Mesendoderm (in vitro differentiated cells): Measurements from ENCODE around the gene XCL1.

Source experiments
- DNase-seq: peaks from one replicate; pipeline ENCODE4 v3.0.0; 2013
- H2AK5ac ChIP-seq: 2 replicates; pipeline ENCODE4 v1.6.1; 2013; ENCODE audit warnings: low read length, inconsistent platforms
- H2BK120ac ChIP-seq: 2 replicates; pipeline ENCODE4 v1.6.1; 2013; ENCODE audit warnings: low read depth, mild to moderate bottlenecking, low read length, moderate library complexity, mixed read lengths
- H2BK15ac ChIP-seq: replicated peaks from 2 replicates; pipeline ENCODE4 v1.6.1; 2013; ENCODE audit warnings: low read depth, mild to moderate bottlenecking, moderate library complexity
- H2BK5ac ChIP-seq: 2 replicates; pipeline ENCODE4 v1.6.1; 2013; ENCODE audit warnings: low read length, inconsistent platforms
- H3K18ac ChIP-seq: 2 replicates; pipeline ENCODE4 v1.6.1; 2013; ENCODE audit warnings: mild to moderate bottlenecking, low read length, mixed read lengths
- H3K23ac ChIP-seq: one replicate; pipeline ENCODE4 v1.6.1; 2013; ENCODE audit warnings: low read length
- H3K27ac ChIP-seq: 2 replicates; pipeline ENCODE4 v1.5.1; 2013; ENCODE audit warnings: low read depth, mild to moderate bottlenecking, inconsistent platforms, low read length, moderate library complexity
- H3K27me3 ChIP-seq: 2 replicates; pipeline ENCODE4 v1.6.1; 2013; ENCODE audit warnings: low read length, control low read depth, mild to moderate bottlenecking, inconsistent platforms; ENCODE audit not compliant: insufficient read depth, poor library complexity
- H3K36me3 ChIP-seq: 2 replicates; pipeline ENCODE4 v1.6.1; 2013; ENCODE audit warnings: low read length, inconsistent platforms; ENCODE audit not compliant: control insufficient read depth, insufficient read depth
- H3K4ac ChIP-seq: one replicate; pipeline ENCODE4 v1.6.1; 2013; ENCODE audit warnings: low read depth, mild to moderate bottlenecking, low read length, moderate library complexity
- H3K4me1 ChIP-seq: 2 replicates; pipeline ENCODE4 v1.6.1; 2013; ENCODE audit warnings: low read depth, low read length, inconsistent platforms; ENCODE audit not compliant: control insufficient read depth
- H3K4me2 ChIP-seq: 2 replicates; pipeline ENCODE4 v1.6.1; 2013; ENCODE audit warnings: low read length
- H3K4me3 ChIP-seq: 2 replicates; pipeline ENCODE4 v1.5.1; 2013; ENCODE audit warnings: mild to moderate bottlenecking, low read length
- H3K56ac ChIP-seq: one replicate; pipeline ENCODE4 v1.6.1; 2013; ENCODE audit warnings: low read length
- H3K79me1 ChIP-seq: 2 replicates; pipeline ENCODE4 v1.6.1; 2013; ENCODE audit warnings: low read length, inconsistent platforms
- H3K79me2 ChIP-seq: 2 replicates; pipeline ENCODE4 v1.6.1; 2013; ENCODE audit warnings: mild to moderate bottlenecking, low read length; ENCODE audit not compliant: control insufficient read depth, insufficient read depth
- H3K9ac ChIP-seq: 2 replicates; pipeline ENCODE4 v1.6.1; 2013; ENCODE audit warnings: low read length, inconsistent platforms
- H4K5ac ChIP-seq: one replicate; pipeline ENCODE4 v1.6.1; 2013; ENCODE audit warnings: low read length
- H4K8ac ChIP-seq: one replicate; pipeline ENCODE4 v1.6.1; 2013; ENCODE audit warnings: low read depth, mild to moderate bottlenecking, control low read depth, low read length, moderate library complexity
- WGBS: extraction: QIAGEN DNeasy Blood & Tissue Kit; methylation state at CpG from one replicate; pipeline ENCODE4 v1.1.7; 2013; ENCODE audit warnings: low lambda C conversion rate, missing lambda C conversion rate; ENCODE audit not compliant: insufficient coverage; ENCODE audit errors: extremely low coverage; 5-methylcytosine and 5-hydroxymethylcytosine counted together

Gene XCL1

DNA sequence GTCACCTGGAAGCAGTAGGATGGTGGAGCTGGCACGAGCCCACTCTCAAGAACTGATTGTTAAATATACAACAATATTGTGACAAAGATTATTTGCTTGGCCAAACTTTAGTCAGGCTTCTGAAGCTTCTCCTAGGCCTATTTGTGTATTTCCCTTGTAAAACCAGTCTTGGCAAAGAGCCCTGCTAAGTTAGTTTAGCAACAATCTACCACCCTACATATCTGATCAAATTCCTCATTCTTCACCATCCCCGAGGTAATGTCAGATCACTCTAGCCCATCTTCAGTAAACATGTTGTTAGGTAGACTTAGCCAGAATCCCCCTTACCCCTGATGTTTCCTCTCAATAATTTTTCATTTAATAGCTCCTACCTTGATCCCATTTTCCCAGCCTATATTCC is 39.6 kb downstream of the XCL1 start:
- no peak overlapping the region for H4K8ac ChIP-seq
- no peak overlapping the region for H2BK15ac ChIP-seq
- H3K4me2 ChIP-seq: no peak overlapping the region
- H2AK5ac ChIP-seq: no peak overlapping the region
- no peaks in the 10 kb centered on the region for H3K79me2 ChIP-seq
- DNase-seq: no peak
- H4K5ac ChIP-seq: no peak overlapping the region
- no peak overlapping the region for H3K27ac ChIP-seq
- H3K18ac ChIP-seq: no peak overlapping the region
- H3K9ac ChIP-seq: no peak overlapping the region
- H3K56ac ChIP-seq: no peak overlapping the region
- H2BK5ac ChIP-seq: no peak overlapping the region
- H2BK120ac ChIP-seq: no peak overlapping the region
- H3K4ac ChIP-seq: no peak overlapping the region
- H3K36me3 ChIP-seq: no peaks in the 10 kb centered on the region
- WGBS: no CpG with 5 or more reads among the region's 2 CpGs
- H3K79me1 ChIP-seq: no peaks in the 10 kb centered on the region
- no peaks in the 10 kb centered on the region for H3K4me1 ChIP-seq
- no peak overlapping the region for H3K4me3 ChIP-seq
- H3K23ac ChIP-seq: no peak overlapping the region
- no peaks in the 10 kb centered on the region for H3K27me3 ChIP-seq

DNA sequence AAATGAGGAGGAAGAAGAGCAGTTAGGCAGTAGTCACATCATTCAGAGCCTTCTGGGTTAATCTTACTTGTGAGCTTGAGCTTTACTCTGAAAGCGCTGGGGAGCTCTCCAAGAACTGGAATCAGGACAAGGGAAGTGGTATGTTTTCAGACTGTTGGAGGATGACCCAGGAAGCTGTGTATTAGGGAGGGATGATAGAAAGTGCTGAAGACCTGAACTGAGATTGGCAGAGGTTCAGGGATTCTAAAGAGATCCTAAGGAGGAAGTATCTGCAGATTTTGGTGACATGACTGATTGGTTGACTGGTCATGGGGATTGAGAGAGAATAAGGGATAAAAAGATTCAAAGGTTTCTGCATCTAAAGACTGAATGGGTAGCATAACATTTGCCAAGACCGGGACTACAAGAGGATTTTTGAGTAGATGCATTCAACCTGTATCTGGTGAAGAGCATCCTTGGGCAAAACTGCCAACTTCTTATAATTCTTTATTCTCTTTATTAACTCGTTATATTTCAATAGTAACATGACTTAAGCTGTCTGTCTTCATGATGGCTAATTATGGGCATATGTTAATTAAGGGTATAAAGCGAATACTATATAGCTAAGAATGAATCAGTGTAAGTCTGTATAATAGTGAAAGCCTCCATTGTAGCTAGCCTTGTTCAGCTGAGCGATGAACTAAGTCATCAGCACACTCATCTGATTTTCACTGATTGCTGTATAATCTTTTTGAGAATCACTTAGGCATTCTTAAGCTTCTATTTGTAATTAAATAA is 41.8 kb downstream of the XCL1 start:
- WGBS: no CpG with 5 or more reads among the region's 5 CpGs

DNA sequence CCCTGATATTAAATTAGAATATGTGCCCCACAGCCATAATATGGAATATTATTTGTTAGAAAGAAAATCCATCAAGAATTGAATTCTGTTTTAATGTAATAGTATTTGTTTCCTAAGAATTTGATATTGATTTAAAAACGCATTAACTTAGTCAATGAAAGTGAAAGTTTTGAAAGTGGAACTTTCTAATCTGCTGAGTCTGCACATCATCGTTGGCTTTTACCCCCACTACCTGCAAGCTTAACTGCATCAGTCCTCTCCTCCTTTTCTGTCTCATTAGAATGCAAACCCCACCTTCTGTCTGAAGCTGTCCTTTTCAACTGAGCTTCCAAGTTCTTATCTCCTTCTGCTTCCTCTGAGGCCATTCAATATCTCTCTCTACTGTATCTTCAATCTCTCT is 42.5 kb downstream of the XCL1 start:
- WGBS: no CpG with 5 or more reads among the region's 2 CpGs

More for the DNA sequence above, 41.8 kb downstream of the XCL1 start:
- Histone ChIP-seq H3K79me1 (no peaks in the 10 kb centered on the region), H3K27ac (no peak overlapping the region), H3K18ac (no peak overlapping the region), H3K27me3 (no peaks in the 10 kb centered on the region), H3K4ac (no peak overlapping the region), H4K8ac (no peak overlapping the region), H2BK120ac (no peak overlapping the region), H3K79me2 (no peaks in the 10 kb centered on the region), H2BK15ac (no peak overlapping the region), H3K36me3 (no peaks in the 10 kb centered on the region), H3K4me3 (no peak overlapping the region), H4K5ac (no peak overlapping the region), H3K56ac (no peak overlapping the region), H3K9ac (no peak overlapping the region), H3K4me1 (no peaks in the 10 kb centered on the region), H2AK5ac (no peak overlapping the region), H2BK5ac (no peak overlapping the region), H3K23ac (no peak overlapping the region), H3K4me2 (no peak overlapping the region)
- DNase-seq: no peak

DNA sequence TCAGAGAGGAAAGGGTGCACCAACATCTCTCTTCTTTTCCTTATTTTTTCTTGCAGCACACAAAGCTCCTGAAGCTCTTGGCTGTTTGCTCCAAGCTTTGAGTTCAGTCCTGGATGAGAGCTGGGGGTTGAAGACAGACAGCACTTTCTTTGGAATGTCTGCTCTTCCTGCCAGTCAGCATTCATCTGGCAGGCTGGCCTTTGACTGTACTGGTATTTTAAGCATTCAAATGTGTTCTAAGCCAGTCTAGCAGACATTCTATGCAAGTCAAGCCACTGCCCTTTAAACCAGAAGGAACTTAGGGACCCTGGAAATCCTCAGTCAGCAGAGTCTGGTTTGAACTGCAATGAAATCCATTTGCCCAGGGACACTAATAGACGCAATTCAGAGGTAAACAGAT is 45.0 kb downstream of the XCL1 start:
- no peak overlapping the region for H2BK15ac ChIP-seq
- no peaks in the 10 kb centered on the region for H3K4me1 ChIP-seq
- WGBS: no CpG with 5 or more reads among the region's 1 CpG
- H4K8ac ChIP-seq: no peak overlapping the region
- H3K4me2 ChIP-seq: no peak overlapping the region
- no peaks in the 10 kb centered on the region for H3K36me3 ChIP-seq
- H2AK5ac ChIP-seq: no peak overlapping the region
- no peak overlapping the region for H3K9ac ChIP-seq
- no peak overlapping the region for H2BK120ac ChIP-seq
- H4K5ac ChIP-seq: no peak overlapping the region
- H3K56ac ChIP-seq: no peak overlapping the region
- H3K4ac ChIP-seq: no peak overlapping the region
- no peaks in the 10 kb centered on the region for H3K79me2 ChIP-seq
- no peaks in the 10 kb centered on the region for H3K79me1 ChIP-seq
- no peak overlapping the region for H3K27ac ChIP-seq
- peak; percentile 81 for DNase-seq
- no peak overlapping the region for H3K23ac ChIP-seq
- no peak overlapping the region for H3K4me3 ChIP-seq
- no peak overlapping the region for H3K18ac ChIP-seq
- H2BK5ac ChIP-seq: no peak overlapping the region
- H3K27me3 ChIP-seq: no peaks in the 10 kb centered on the region

More for the DNA sequence above, 42.5 kb downstream of the XCL1 start:
- no peak overlapping the region for H3K56ac ChIP-seq
- no peak overlapping the region for H3K4ac ChIP-seq
- no peaks in the 10 kb centered on the region for H3K79me1 ChIP-seq
- no peak overlapping the region for H4K8ac ChIP-seq
- H3K27ac ChIP-seq: no peak overlapping the region
- no peak overlapping the region for H3K9ac ChIP-seq
- peak; percentile 19 for DNase-seq
- H2AK5ac ChIP-seq: no peak overlapping the region
- no peak overlapping the region for H3K23ac ChIP-seq
- H3K79me2 ChIP-seq: no peaks in the 10 kb centered on the region
- H2BK120ac ChIP-seq: no peak overlapping the region
- no peak overlapping the region for H4K5ac ChIP-seq
- no peak overlapping the region for H2BK5ac ChIP-seq
- H3K36me3 ChIP-seq: no peaks in the 10 kb centered on the region
- no peaks in the 10 kb centered on the region for H3K27me3 ChIP-seq
- no peak overlapping the region for H2BK15ac ChIP-seq
- H3K4me3 ChIP-seq: no peak overlapping the region
- H3K4me2 ChIP-seq: no peak overlapping the region
- H3K18ac ChIP-seq: no peak overlapping the region
- no peaks in the 10 kb centered on the region for H3K4me1 ChIP-seq

DNA sequence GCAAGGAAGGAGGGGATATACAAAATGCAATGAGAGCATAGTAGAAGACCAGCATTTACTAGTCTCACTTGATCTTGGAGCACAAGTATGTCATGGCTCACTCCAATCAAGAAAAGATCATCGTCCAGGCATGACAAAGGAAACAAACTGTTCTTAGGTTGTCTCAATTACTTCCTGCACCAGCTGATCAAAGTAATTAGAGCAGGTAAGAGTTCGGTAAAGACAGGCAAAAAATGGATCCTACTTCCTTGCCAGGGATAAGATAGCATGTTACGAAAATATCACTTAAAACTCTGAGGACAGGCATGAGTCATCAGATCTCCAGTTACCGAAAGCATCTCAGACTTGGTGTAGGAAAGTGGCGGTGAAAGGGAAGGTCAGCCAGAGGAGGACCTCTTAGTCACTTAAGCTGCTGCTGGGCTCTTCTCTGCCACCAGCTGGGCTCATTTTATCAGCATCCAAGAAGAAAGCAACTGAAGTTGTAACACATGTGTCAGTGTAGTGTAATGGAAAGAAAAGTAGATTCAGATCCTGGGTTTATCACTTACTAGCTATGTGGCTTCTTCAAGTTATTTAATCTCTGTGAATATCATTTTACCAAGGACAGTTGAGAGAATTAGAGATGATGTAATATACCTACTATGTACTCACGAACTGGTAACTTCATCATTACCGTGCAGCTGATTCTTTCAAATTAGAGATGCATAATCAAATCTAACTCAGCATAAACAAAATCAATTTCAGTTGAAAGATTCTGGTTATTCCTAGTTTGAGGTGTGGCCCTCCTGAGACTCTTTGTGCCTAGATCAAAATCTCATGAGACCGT is 46.8 kb downstream of the XCL1 start:
- no peak overlapping the region for H3K23ac ChIP-seq
- no peak overlapping the region for H2BK5ac ChIP-seq
- peak; percentile 57 for DNase-seq
- no peak overlapping the region for H2BK120ac ChIP-seq
- no CpG with 5 or more reads among the region's 8 CpGs for WGBS
- no peak overlapping the region for H3K4me2 ChIP-seq
- H3K9ac ChIP-seq: no peak overlapping the region
- no peak overlapping the region for H2AK5ac ChIP-seq
- H3K4me1 ChIP-seq: no peaks in the 10 kb centered on the region
- H3K79me2 ChIP-seq: no peaks in the 10 kb centered on the region
- H3K27ac ChIP-seq: no peak overlapping the region
- H3K4me3 ChIP-seq: no peak overlapping the region
- no peaks in the 10 kb centered on the region for H3K36me3 ChIP-seq
- H3K4ac ChIP-seq: no peak overlapping the region
- no peak overlapping the region for H4K5ac ChIP-seq
- H3K56ac ChIP-seq: no peak overlapping the region
- H3K18ac ChIP-seq: no peak overlapping the region
- no peaks in the 10 kb centered on the region for H3K27me3 ChIP-seq
- H2BK15ac ChIP-seq: no peak overlapping the region
- no peak overlapping the region for H4K8ac ChIP-seq
- H3K79me1 ChIP-seq: no peaks in the 10 kb centered on the region
